Measurements from ENCODE around the gene SARNP.
A peak's percentile ranks its signal among the peaks of the same experiment; 100 is the strongest.

The SARNP gene

DNA sequence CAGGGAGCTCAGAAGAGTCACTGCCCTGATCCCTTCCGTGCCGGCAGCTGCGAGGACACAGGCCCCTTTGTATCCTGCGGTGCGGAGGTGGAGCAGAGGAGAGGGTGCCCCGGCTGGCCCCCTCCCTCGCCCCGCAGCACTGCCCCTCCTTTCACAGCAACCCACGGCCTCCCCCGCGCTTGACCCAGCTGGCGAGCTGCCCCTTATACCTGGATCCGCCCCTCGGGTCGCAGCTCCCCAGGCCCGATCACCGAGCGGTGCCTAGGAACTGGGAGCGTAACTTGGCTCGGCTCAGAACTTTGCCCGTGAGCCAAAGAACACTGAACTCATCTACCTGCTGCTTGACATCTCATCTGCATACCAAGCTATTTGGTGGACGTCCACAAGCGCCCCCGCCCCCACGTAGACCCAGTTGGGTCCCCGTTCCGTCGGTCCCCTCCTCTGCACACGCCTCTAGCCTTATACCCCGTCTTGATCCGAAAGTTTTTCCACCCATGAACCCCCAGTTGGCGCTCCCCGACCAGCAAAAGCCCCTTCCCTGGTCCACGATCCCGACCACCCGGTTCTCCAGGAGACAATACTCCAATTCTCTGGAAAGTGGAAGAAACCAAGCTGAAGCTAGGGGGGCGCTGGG lies 12.6 kb upstream of the SARNP start:
- Histone ChIP-seq H3K36me3 (replicated peaks) (peaks cover 4% of the 10 kb centered on the region), H3K27me3 (ENCODE audit: low read depth) (no peaks in the 10 kb centered on the region), H3K4me1 (peaks cover 24% of the 10 kb centered on the region), H3K4me3 (peak overlapping the region; percentile 79), H3K9me3 (no peaks in the 10 kb centered on the region)
- peak in 1 of 2 experiments; percentile 59 for DNase-seq (ENCODE audit: low spot score in 2 of 2)
- in situ Hi-C loops (cut with MboI; ENCODE audit: low sequenced_read_pairs): no loop called here

DNA sequence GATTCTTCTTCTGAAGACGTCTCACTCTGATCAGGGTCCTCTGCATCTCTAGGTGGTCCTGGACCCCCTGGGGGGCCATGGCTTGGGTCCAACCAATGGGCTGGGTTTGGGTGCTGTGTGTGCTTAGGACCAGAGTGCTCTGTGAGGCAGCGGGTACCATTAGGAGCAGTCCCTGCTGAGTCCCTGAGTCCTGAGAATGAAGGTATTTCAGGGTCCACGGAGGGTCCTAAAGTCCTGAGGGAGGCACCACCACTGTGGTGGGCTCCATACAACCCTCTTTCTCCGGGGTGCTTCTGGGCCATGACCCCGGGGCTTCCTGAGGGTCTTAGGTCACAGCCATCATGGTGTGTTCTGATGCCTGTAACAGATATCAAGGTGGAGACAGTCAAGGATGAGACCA lies 10.8 kb upstream of the SARNP start:
- peak overlapping the region; percentile 79 for H3K4me3 ChIP-seq
- no peaks in the 10 kb centered on the region for H3K9me3 ChIP-seq
- no peaks in the 10 kb centered on the region for H3K27me3 ChIP-seq (ENCODE audit: low read depth)
- H3K4me1 ChIP-seq: peaks cover 24% of the 10 kb centered on the region
- in situ Hi-C loops (cut with MboI; ENCODE audit: low sequenced_read_pairs): no loop called here
- DNase-seq (ENCODE audit: low spot score in 2 of 2): no peak
- peaks cover 5% of the 10 kb centered on the region for H3K36me3 ChIP-seq (replicated peaks)

DNA sequence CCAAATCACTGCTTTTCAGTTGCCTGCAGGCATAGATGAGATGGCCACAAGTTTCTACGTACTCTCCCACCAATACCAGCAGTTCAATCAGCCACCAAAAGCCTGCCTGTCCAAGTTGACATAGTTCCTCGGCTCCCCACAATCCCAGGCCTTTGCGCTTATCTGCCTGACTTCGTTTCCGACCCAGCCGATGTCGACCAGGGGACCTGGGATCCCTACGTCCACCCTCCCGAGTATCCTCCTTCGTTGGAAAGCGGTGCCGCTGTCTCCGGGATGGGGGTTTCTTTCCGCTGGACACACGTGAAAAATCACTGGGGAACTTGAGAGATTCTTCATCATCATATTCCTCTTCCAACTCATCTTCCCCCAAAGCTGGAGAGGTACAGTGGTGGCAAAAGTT lies 10.3 kb upstream of the SARNP start:
- H3K4me1 ChIP-seq: peaks cover 24% of the 10 kb centered on the region
- no peak for DNase-seq (ENCODE audit: low spot score in 2 of 2)
- H3K4me3 ChIP-seq: peak overlapping the region; percentile 79; the same call in 1 of the 2 replicates
- H3K9me3 ChIP-seq: no peaks in the 10 kb centered on the region
- in situ Hi-C loops (cut with MboI; ENCODE audit: low sequenced_read_pairs): no loop called here
- peaks cover 10% of the 10 kb centered on the region for H3K36me3 ChIP-seq (replicated peaks)
- H3K27me3 ChIP-seq (ENCODE audit: low read depth): no peaks in the 10 kb centered on the region

DNA sequence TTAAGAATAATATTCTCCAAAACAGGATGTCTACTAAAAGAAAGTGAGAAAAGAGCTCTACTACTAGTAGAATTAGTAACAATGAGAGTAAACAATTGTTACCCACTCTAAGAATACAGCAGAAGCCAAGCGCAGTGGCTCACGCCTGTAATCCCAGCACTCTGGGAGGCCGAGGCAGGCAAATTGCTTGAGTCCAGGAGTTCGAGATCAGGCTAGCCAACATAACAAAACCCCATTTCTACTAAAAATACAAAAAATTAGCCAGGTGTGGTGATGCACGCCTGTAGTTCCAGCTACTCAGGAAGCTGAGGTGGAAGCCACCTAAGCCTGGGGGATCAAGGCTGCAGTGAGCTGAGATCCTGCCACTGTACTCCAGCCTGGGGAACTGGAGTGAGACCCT lies 7.2 kb upstream of the SARNP start:
- Histone ChIP-seq H3K9me3 (no peaks in the 10 kb centered on the region), H3K4me1 (peaks cover 18% of the 10 kb centered on the region), H3K4me3 (no peak overlapping the region), H3K27me3 (ENCODE audit: low read depth) (no peaks in the 10 kb centered on the region), H3K36me3 (replicated peaks) (peaks cover 40% of the 10 kb centered on the region)
- in situ Hi-C loops (cut with MboI; ENCODE audit: low sequenced_read_pairs): no loop called here
- DNase-seq (ENCODE audit: low spot score in 2 of 2): no peak

DNA sequence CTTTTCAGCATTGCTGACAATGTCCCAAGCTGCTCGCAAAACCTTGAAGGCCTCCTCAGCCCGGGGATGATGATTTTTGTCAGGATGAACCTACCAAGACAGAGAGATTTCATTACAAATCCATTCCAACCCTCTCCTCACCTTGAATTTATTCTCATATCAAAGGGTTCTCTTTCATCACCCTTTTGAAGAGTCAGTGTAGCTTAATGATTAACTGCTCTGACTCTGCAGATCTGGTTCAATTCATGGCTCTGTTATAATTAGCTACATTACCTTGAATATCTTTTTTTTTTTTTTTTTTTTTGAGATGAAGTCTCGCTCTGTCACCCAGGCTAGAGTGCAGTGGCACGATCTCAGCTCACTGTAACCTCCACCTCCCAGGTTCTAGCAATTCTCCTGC lies 5.9 kb upstream of the SARNP start:
- H3K36me3 ChIP-seq (replicated peaks): peaks cover 47% of the 10 kb centered on the region
- H3K4me3 ChIP-seq: no peak overlapping the region
- no peaks in the 10 kb centered on the region for H3K27me3 ChIP-seq (ENCODE audit: low read depth)
- peaks cover 12% of the 10 kb centered on the region for H3K4me1 ChIP-seq
- no peak for DNase-seq (ENCODE audit: low spot score in 2 of 2)
- H3K9me3 ChIP-seq: no peaks in the 10 kb centered on the region
- in situ Hi-C loops (cut with MboI; ENCODE audit: low sequenced_read_pairs): no loop called here

DNA sequence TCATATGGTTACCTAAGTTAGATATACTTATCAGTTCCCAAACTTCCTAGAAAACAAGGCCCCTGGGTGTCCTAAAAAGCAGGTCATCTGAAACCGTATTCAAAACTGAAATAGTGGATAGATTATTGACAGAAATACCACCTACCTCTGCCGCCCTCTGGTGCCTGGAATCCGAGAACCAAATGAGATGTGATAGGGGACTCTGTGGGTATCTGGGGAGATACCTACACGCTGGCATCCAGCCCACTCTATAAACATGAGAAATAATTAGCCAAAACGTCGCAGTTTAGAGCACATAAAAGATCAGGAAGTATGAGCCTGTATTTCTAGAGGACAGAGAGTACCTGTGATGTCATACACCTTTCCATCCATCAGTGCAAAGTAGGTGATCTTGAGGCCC lies 4.7 kb upstream of the SARNP start:
- peaks cover 47% of the 10 kb centered on the region for H3K36me3 ChIP-seq (replicated peaks)
- in situ Hi-C loops (cut with MboI; ENCODE audit: low sequenced_read_pairs): no loop called here

DNA sequence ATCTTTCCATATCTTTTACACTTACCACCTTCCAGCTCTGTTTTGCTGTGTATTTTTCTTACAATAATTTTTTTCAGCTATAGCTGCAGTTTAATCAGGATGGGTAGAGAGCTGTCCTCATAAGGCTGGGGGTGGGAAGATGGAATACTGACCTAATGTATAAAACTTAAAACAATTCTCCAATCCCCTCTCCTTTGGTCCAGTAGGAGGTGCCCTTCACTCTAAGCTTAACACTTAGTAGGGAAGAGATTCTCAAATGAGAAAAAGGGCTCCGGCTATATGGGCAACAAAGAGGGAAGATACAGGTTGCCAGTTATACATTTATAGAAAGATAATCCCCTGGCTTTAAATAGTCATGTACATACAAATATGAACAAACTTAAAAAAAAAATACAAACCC lies 3.2 kb upstream of the SARNP start:
- Histone ChIP-seq H3K4me3 (no peak overlapping the region), H3K36me3 (replicated peaks) (peaks cover 45% of the 10 kb centered on the region), H3K4me1 (peaks cover 9% of the 10 kb centered on the region), H3K27me3 (ENCODE audit: low read depth) (no peaks in the 10 kb centered on the region), H3K9me3 (no peaks in the 10 kb centered on the region)
- in situ Hi-C loops (cut with MboI; ENCODE audit: low sequenced_read_pairs): no loop called here
- DNase-seq (ENCODE audit: low spot score in 2 of 2): no peak

More for the DNA sequence above, 4.7 kb upstream of the SARNP start:
- no peaks in the 10 kb centered on the region for H3K9me3 ChIP-seq
- no peaks in the 10 kb centered on the region for H3K27me3 ChIP-seq (ENCODE audit: low read depth)
- H3K4me1 ChIP-seq: peaks cover 5% of the 10 kb centered on the region
- no peak for DNase-seq (ENCODE audit: low spot score in 2 of 2)
- no peak overlapping the region for H3K4me3 ChIP-seq

DNA sequence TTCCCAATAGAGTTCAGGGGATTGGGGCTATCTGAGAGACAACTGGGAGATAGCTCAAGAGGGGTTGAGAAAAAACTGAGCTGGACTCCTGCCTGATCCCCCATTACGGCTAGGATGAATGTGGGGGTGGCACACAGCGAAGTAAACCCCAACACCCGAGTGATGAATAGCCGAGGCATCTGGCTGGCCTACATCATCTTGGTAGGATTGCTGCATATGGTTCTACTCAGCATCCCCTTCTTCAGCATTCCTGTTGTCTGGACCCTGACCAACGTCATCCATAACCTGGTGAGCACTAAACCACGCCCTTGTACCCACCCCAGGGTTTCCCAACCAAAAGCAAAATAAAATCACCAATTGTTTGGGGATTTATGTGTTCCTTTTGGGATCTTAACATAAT lies 1.4 kb upstream of the SARNP start:
- no peaks in the 10 kb centered on the region for H3K9me3 ChIP-seq
- H3K27me3 ChIP-seq (ENCODE audit: low read depth): no peaks in the 10 kb centered on the region
- in situ Hi-C loops (cut with MboI; ENCODE audit: low sequenced_read_pairs): loop anchor here (5.0 kb wide), 1 partner anchor 108 kb away; the partner anchor contains the start of gene PYM1
- H3K4me1 ChIP-seq: peaks cover 22% of the 10 kb centered on the region
- peak overlapping the region; percentile 75 for H3K4me3 ChIP-seq
- peaks cover 52% of the 10 kb centered on the region for H3K36me3 ChIP-seq (replicated peaks)
- no peak for DNase-seq (ENCODE audit: low spot score in 2 of 2)

DNA sequence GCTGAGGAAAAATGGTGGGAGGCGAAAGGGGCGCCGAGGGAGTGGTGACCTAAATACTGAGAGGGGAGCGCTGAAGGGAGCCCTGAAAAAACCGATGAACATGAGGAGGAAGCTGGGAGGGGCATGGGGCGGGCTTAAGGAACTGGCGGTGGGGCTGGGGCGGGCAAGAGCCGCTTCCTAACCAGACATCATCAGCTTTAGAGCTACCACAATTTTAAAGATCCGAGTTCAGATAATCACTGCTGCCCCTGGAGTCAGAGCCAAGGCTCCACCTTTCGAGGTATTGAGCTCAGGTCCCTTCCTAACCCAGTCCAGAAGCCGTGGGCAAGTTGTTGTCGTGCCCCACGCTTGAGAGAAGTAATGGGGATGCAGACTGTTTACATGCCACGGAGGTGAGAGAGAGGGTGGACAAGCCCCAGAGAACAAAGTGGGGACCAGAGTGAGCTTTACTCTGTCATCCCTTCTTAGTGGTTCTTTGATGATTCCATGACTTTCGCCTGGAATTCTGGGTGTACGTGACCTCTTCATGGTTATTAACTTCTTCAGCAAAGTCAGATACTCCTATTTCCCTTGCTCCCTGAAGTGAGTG lies 710 bp upstream of the SARNP start:
- DNase-seq (ENCODE audit: low spot score in 2 of 2): no peak
- Histone ChIP-seq H3K4me1 (peaks cover 24% of the 10 kb centered on the region), H3K36me3 (replicated peaks) (peaks cover 54% of the 10 kb centered on the region), H3K9me3 (no peaks in the 10 kb centered on the region), H3K27me3 (ENCODE audit: low read depth) (no peaks in the 10 kb centered on the region), H3K4me3 (peak overlapping the region; percentile 75)
- in situ Hi-C loops (cut with MboI; ENCODE audit: low sequenced_read_pairs): loop anchor here (5.0 kb wide), 1 partner anchor 109 kb away; the partner anchor contains the start of gene PYM1

DNA sequence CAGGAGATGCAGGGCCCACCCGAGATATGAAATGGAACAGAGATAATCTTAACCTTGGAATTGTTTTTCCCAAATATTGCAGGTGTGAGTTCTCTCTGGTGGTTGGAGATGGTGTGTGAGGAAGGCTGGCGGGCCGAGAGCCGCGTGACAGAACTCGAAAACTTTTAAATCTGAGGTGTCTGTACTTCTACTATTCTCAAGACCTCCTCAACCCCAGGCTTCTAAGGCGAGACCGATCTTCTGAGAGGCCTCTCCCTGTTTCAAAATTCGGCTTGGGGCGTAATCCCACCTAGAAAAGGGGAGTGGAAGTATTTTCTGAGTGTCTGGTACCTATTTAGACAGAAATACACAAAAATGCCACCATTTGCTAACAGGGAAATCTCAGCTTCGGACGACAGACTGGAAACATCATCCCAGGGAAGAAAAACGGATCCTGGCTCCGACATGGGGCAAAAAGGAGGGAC lies 611 bp downstream of the SARNP start:
- in situ Hi-C loops (cut with MboI; ENCODE audit: low sequenced_read_pairs): loop anchor here (5.0 kb wide), 1 partner anchor 110 kb away; the partner anchor contains the start of gene PYM1
- no peaks in the 10 kb centered on the region for H3K9me3 ChIP-seq
- H3K4me3 ChIP-seq: peak overlapping the region; percentile 75
- no peak for DNase-seq (ENCODE audit: low spot score in 2 of 2)
- H3K4me1 ChIP-seq: peaks cover 32% of the 10 kb centered on the region
- H3K27me3 ChIP-seq (ENCODE audit: low read depth): no peaks in the 10 kb centered on the region
- peaks cover 40% of the 10 kb centered on the region for H3K36me3 ChIP-seq (replicated peaks)

DNA sequence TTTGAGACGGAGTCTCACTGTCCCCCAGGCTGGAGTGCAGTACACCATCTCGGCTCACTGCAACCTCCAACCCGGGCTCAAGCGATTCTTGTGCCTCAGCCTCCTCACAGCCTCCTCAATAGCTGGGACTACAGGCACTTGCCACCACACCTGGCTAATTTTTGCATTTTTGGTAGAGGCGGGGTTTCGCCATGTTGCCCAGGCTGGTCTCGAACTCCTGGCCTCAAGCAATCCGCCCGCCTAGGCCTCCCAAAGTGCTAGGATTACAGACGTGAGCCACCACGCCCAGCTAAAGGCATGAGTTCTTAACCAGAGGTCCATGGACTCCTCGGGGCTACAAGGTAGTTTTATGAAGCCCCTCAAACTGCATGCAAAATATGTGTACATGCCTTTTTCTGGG lies 2.1 kb downstream of the SARNP start:
- in situ Hi-C loops (cut with MboI; ENCODE audit: low sequenced_read_pairs): loop anchor here (5.0 kb wide), 1 partner anchor 112 kb away; the partner anchor contains the start of gene PYM1
- Histone ChIP-seq H3K9me3 (no peaks in the 10 kb centered on the region), H3K4me1 (peaks cover 34% of the 10 kb centered on the region), H3K36me3 (replicated peaks) (peaks cover 26% of the 10 kb centered on the region), H3K27me3 (ENCODE audit: low read depth) (no peaks in the 10 kb centered on the region), H3K4me3 (peak overlapping the region; percentile 75)
- no peak for DNase-seq (ENCODE audit: low spot score in 2 of 2)

DNA sequence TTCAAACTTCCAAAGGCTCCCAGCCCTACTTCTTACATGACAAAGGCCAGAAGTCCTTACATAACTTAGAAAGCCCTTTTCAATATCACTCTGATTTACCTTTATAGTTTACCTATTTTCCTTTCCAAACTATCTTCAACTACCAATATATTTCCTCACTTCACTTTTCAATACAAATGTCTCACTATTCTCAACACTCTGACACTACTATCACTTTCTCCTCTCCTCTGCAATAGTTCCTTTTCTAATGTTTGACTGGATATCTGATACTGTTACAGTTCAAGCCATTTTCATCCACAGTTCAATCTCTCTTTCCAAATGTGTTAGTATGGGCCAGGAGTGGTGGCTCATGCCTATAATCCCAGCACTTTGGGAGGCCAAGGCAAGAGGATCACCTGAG lies 3.3 kb downstream of the SARNP start:
- peak in 1 of 2 experiments; percentile 39 for DNase-seq (ENCODE audit: low spot score in 2 of 2)
- peaks cover 17% of the 10 kb centered on the region for H3K36me3 ChIP-seq (replicated peaks)
- peaks cover 34% of the 10 kb centered on the region for H3K4me1 ChIP-seq
- no peaks in the 10 kb centered on the region for H3K27me3 ChIP-seq (ENCODE audit: low read depth)
- in situ Hi-C loops (cut with MboI; ENCODE audit: low sequenced_read_pairs): no loop called here
- no peaks in the 10 kb centered on the region for H3K9me3 ChIP-seq
- no peak overlapping the region for H3K4me3 ChIP-seq

DNA sequence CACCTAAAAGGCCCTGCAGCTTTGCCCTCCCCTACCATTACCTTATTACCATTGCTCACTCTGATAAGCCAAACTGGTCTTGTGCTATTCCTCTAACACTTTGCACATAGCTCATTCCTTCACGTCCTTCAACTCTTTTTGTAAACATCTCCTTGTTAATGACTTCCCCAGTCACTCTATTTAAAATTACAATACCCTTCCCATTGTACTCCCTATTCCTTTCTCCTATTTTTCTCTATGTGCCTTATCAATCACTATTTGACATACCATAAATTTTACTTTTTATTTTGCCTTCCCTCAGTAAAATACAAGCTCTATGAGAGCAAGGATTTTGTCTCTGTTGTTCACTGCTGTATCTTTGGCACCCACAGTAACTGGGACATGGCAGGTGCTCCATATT lies 5.4 kb downstream of the SARNP start:
- H3K9me3 ChIP-seq: no peaks in the 10 kb centered on the region
- H3K4me1 ChIP-seq: peaks cover 34% of the 10 kb centered on the region
- peaks cover 23% of the 10 kb centered on the region for H3K36me3 ChIP-seq (replicated peaks)
- in situ Hi-C loops (cut with MboI; ENCODE audit: low sequenced_read_pairs): no loop called here
- no peak overlapping the region for H3K4me3 ChIP-seq
- DNase-seq (ENCODE audit: low spot score in 2 of 2): peak in 1 of 2 experiments; percentile 77
- no peaks in the 10 kb centered on the region for H3K27me3 ChIP-seq (ENCODE audit: low read depth)

DNA sequence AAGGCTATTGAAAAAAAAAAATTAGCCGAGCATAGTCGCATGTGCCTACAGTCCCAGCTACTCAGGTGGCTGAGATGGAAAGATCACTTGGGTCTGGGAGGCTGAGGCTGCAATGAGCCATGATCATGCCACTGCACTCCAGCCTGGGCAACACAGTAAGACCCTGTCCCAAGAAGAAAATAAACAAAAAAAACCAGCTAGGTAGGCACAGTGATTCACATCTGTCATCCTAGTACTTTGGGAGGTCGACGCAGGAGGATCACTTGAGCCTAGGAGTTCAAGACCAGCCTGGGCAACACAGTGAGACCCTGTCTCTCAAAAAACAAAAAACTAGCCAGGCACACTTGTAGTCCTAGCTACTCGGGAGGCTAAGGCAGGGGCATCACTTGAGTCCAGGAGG lies 8.2 kb downstream of the SARNP start:
- in situ Hi-C loops (cut with MboI; ENCODE audit: low sequenced_read_pairs): no loop called here
- peaks cover 24% of the 10 kb centered on the region for H3K36me3 ChIP-seq (replicated peaks)
- no peak overlapping the region for H3K4me3 ChIP-seq
- DNase-seq (ENCODE audit: low spot score in 2 of 2): no peak
- no peaks in the 10 kb centered on the region for H3K27me3 ChIP-seq (ENCODE audit: low read depth)
- no peaks in the 10 kb centered on the region for H3K9me3 ChIP-seq
- H3K4me1 ChIP-seq: peaks cover 16% of the 10 kb centered on the region
